Spleen (tissue), 11 donors: ENCODE data around the gene GIGYF1. TPM values are rescaled to one million over a fixed set of nuclear protein-coding genes. Genes with fewer than 3 reads are reported as not detected.
A peak's percentile ranks its signal among the peaks of the same experiment; 100 is the strongest.

Source experiments
- DNase-seq: peaks from one replicate; pipeline ENCODE4 v3.0.0-alpha.2; 2020
- H3K27ac ChIP-seq, 8 donors: fragments of 200-600 bp; sonication (generic) in 7 of 8; 1 replicate in 4 of 8; 2 replicates in 4 of 8; pipeline versions ENCODE4 v1.5.0 to v1.8.0; 2016 to 2021; ENCODE audit warnings: inconsistent platforms in 4 of 8, mild to moderate bottlenecking in 4 of 8, moderate library complexity in 1 of 8
- H3K27me3 ChIP-seq, 7 donors: fragments of 200-600 bp; sonication (generic) in 6 of 7; replicated peaks in 1 of 7; 1 replicate in 4 of 7; 2 replicates in 3 of 7; pipeline versions ENCODE4 v1.5.0 to v1.8.0; 2016 to 2021; ENCODE audit warnings: inconsistent platforms in 3 of 7, mild to moderate bottlenecking in 1 of 7
- H3K36me3 ChIP-seq, 6 donors: fragments of 200-600 bp; sonication (generic) in 5 of 6; 1 replicate in 4 of 6; 2 replicates in 2 of 6; pipeline versions ENCODE4 v1.5.0 to v1.8.0; 2016 to 2021; ENCODE audit warnings: inconsistent platforms in 2 of 6
- H3K4me1 ChIP-seq, 6 donors: fragments of 200-600 bp; sonication (generic) in 5 of 6; 1 replicate in 3 of 6; 2 replicates in 3 of 6; pipeline versions ENCODE4 v1.5.0 to v1.8.0; 2016 to 2021; ENCODE audit warnings: inconsistent platforms in 3 of 6
- H3K4me3 ChIP-seq, 8 donors: fragments of 200-600 bp; sonication (generic) in 7 of 8; 1 replicate in 4 of 8; 2 replicates in 4 of 8; pipeline versions ENCODE4 v1.5.0 to v1.8.0; 2016 to 2021; ENCODE audit warnings: inconsistent platforms in 4 of 8, mild to moderate bottlenecking in 4 of 8, moderate library complexity in 2 of 8
- H3K9me3 ChIP-seq, 8 donors: fragments of 200-600 bp; sonication (generic) in 7 of 8; 1 replicate in 4 of 8; 2 replicates in 4 of 8; pipeline versions ENCODE4 v1.5.0 to v1.8.0; 2016 to 2021; ENCODE audit warnings: inconsistent platforms in 4 of 8
- POLR2A ChIP-seq, 3 donors: fragments of 450-650 bp; IDR thresholded peaks; one replicate each; pipeline ENCODE4 v1.5.1; 2017; ENCODE audit warnings: antibody characterized with exemption in 3 of 3, mild to moderate bottlenecking in 1 of 3
- POLR2AphosphoS5 ChIP-seq, 3 donors: sonication (generic); formaldehyde crosslinking; IDR thresholded peaks; one replicate each; pipeline ENCODE4 v1.5.1; 2017; ENCODE audit warnings: antibody characterized with exemption in 3 of 3
- WGBS, 5 donors: extraction: QIAGEN DNeasy Blood & Tissue Kit in 3 of 5; methylation state at CpG; one replicate each; pipeline versions ENCODE4 v1.1.5 to v1.1.7; 2013 to 2018; 5-methylcytosine and 5-hydroxymethylcytosine counted together
- intact Hi-C: fragments of 100-400 bp; cut with DNase I; formaldehyde crosslinking; loops from one replicate; pipeline ENCODE4 v1.15.0; 2023; ENCODE audit warnings: low total_unique reads
- polyA plus RNA-seq, 3 donors: library from polyadenylated mRNA; stranded (reverse); fragments of 200-250 nt; gene quantifications; one replicate each; pipeline ENCODE4 v1.2.1, GENCODE V29; 2013
- total RNA-seq, 7 donors: library from RNA; depleted of rRNA in 3 of 7; stranded (reverse); fragments of >200 nt in 3 of 7; fragmentation: NEBNext Ultra II Directional in 4 of 7; extraction: Animal tissue kit (Norgen Biotek cat#: 25700) in 4 of 7; gene quantifications; one replicate each; pipeline versions ENCODE4 v1.1.0 to v1.2.1, GENCODE V29; 2016 to 2021
- TF ChIP-seq, protein P1 (sequence below), 11 experiments: fragments of 200-600 bp in 7 of 11; fragments of 450-650 bp in 4 of 11; sonication (generic) in 4 of 11; IDR thresholded peaks in 8 of 11; conservative IDR thresholded peaks in 3 of 11; 1 replicate in 7 of 11; 2 replicates in 4 of 11; pipeline versions ENCODE4 v1.4.0 to v1.8.0; 2016 to 2021; ENCODE audit warnings: antibody characterized with exemption in 11 of 11, inconsistent platforms in 4 of 11, mild to moderate bottlenecking in 1 of 11
- donor health status: healthy with polysubstance abuse.
- donor health status: DM: no; HTN: no; CAD: no; lungs with moderate emphysema.
- donor health status: DM: no; HTN: no; CAD: no.
- donor health status: Bipolar disorder and iron deficiency.
- donor health status: healthy.
- donor health status: DM: no; HTN: no; CAD: no.
- donor health status: DM: yes; HTN: yes; CAD: no.

The GIGYF1 gene
- total and polyA plus RNA-seq, 10 donors: 15.4 to 102 (median 54.6) TPM

DNA sequence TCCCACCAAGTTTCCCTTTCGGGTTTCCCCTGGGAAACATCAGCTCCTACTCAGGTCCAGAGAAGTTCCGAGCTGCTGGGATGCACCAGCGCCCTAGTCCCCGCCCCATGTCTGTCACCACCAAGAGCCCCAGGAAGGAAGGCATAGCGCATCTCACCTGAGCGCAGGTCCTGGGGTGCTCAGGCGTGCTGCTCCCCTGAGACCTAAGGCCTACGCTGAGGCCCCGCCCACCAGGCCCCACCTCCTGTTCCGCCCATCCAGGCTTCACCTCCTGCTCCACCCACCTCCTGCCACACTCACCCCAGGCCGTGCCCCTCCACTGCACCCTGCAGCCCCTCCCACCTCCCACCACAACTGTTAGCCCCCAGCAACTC lies 51.5 kb downstream of the GIGYF1 start:
- intact Hi-C loops: no loop called here
- Histone ChIP-seq H3K36me3 (no peaks in the 10 kb centered on the region), H3K27ac (no peak overlapping the region), H3K9me3 (no peaks in the 10 kb centered on the region), H3K4me3 (peak overlapping the region in 1 of 8 donors; percentile 6), H3K27me3 (peaks cover 0 to 44% (median 19%) of the 10 kb centered on the region in 7 donors), H3K4me1 (peaks cover 0 to 4% (median 0%) of the 10 kb centered on the region in 6 donors)
- WGBS, 5 donors: 40 to 68% (median 50%) methylated on average over 6 to 11 of the region's 11 CpGs
- TF ChIP-seq POLR2A (IDR thresholded peaks at IDR 0.05) (no peak), POLR2AphosphoS5 (IDR thresholded peaks at IDR 0.05) (no peak)
- TF ChIP-seq, protein P1, sequence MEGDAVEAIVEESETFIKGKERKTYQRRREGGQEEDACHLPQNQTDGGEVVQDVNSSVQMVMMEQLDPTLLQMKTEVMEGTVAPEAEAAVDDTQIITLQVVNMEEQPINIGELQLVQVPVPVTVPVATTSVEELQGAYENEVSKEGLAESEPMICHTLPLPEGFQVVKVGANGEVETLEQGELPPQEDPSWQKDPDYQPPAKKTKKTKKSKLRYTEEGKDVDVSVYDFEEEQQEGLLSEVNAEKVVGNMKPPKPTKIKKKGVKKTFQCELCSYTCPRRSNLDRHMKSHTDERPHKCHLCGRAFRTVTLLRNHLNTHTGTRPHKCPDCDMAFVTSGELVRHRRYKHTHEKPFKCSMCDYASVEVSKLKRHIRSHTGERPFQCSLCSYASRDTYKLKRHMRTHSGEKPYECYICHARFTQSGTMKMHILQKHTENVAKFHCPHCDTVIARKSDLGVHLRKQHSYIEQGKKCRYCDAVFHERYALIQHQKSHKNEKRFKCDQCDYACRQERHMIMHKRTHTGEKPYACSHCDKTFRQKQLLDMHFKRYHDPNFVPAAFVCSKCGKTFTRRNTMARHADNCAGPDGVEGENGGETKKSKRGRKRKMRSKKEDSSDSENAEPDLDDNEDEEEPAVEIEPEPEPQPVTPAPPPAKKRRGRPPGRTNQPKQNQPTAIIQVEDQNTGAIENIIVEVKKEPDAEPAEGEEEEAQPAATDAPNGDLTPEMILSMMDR (IDR thresholded peaks at IDR 0.05 in 8 of 11, conservative IDR thresholded peaks at IDR 0.05 in 3 of 11): no peak
- DNase-seq: peak; percentile 85

DNA sequence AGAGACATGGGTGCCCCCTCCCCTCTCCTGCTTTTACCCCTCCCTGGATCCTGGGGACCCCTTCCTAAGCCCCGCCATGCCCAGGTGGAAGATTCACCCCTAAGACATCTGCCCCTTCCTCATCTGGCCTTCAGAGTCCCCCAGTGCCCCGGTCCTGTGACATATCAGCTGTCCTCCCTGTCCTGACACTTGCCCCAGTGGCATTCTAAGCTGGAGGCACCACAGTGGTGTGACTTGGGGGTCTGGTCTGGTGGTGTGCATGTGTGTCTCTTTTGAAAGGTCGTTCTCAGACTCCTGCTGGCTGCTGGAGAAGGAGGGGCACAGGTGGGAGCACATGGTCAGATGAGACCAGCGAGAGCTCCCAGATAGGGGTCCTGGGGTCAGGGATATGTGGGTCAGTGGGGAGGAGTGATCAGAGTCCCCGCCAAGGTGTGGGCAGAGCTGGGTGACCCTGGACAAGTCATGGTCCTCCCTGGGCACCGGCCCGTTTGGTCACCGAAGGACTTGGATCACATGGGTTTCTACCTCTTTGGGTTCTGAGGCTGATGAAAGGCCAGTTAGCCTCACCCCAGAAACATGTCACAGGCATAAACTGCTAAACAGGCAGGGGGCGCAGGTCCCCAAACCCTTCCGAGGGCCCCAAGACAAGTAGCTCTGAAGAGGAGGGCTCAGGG lies 52.1 kb downstream of the GIGYF1 start:
- 79 to 86% (median 81%) methylated on average over 8 to 10 of the region's 10 CpGs for WGBS, 5 donors
- no peak overlapping the region for H3K27ac ChIP-seq
- peaks cover 0 to 39% (median 14%) of the 10 kb centered on the region in 7 donors for H3K27me3 ChIP-seq
- H3K4me3 ChIP-seq: peak overlapping the region in 1 of 8 donors; percentile 6
- no peak for DNase-seq
- peaks cover 0 to 4% (median 0%) of the 10 kb centered on the region in 6 donors for H3K4me1 ChIP-seq
- H3K9me3 ChIP-seq: no peaks in the 10 kb centered on the region
- H3K36me3 ChIP-seq: no peaks in the 10 kb centered on the region
- intact Hi-C loops: no loop called here
- TF ChIP-seq POLR2AphosphoS5 (IDR thresholded peaks at IDR 0.05) (no peak), POLR2A (IDR thresholded peaks at IDR 0.05) (no peak)
- TF ChIP-seq, protein P1 (IDR thresholded peaks at IDR 0.05 in 8 of 11, conservative IDR thresholded peaks at IDR 0.05 in 3 of 11): no peak

DNA sequence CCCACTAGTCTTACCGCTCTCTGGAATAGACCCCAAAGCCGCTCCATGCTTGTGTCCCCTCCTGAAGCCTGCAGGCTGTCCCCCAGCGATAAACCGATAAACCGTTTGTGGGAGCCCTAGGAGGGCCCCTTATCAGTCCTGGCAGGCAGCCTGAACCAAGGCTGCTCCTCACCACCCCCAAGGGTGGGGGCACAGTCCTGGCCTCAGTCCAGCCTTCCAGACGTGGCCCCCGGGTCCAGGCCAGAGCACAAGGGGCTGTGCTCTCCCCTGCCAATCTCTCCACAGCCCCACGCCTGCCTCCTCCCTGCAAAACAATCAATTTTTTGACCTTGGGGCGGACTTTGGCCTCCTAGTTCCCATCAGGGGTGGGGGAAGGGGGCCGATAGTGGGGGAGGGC lies 52.6 kb downstream of the GIGYF1 start, which contains the start of gene TFR2:
Gene TFR2, minus strand, starts transcription at position 90 of the 397 bp plus-strand sequence. Its CDS starts 43 bp downstream, at position 47.
- Histone ChIP-seq H3K27ac (no peak within 1 kb of the TSS), H3K27me3 (peaks cover 0 to 33% (median 11%) of the 10 kb centered on the region in 7 donors), H3K9me3 (no peaks in the 10 kb centered on the region), H3K36me3 (no peaks in the 10 kb centered on the region), H3K4me1 (peaks cover 0 to 4% (median 0%) of the 10 kb centered on the region in 6 donors), H3K4me3 (peak within 1 kb of the TSS in 1 of 8 donors; percentile 6)
- WGBS, 5 donors: 39 to 51% (median 48%) methylated on average over 9 to 10 of the region's 10 CpGs
- TF ChIP-seq POLR2AphosphoS5 (IDR thresholded peaks at IDR 0.05): no peak
- intact Hi-C loops: no loop called here
- DNase-seq: no peak

DNA sequence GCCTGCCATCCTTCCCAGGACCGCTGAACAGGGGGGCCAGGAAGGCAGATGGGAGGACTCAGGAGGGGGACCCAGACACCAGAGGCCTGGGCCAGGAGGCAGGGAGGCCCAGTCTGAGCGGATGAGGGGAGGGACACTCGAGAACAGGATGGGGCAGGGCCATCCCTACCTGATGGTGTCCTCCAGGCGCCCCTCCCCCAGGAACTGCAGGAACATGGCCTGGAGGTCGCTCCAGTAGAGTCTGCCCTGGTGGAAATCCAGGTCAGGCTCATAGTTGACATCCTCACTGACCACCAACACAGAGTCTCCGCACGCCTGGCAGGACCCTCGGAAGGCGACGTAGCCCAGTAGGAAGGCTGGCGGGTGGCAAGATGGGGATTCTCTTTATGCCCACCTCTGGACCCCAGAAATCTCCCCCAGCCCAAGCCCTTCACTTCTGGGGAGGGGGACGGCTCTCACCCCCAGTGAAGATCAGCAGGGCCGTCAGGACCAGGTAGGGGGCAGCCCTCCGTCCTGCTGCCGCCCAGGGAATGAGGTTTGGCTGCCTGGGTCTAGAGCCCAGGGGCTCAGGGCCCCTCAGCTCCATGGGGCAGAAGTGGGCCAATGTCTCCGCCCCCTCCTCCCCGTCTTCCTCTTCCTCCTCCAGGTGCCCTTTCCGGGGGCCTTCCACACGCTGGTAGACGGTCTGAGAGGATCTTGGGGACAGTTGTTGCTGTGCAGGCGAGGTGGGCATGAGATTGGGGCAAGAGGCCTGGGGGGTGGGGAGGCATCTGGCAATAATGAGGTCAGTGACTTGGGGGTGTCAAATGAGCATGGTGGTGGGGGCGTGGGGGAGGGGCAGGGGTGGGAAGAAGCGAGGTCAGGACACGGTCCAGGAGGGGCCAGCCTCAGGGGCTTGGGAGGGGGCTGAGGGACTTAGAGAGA lies 53.3 kb downstream of the GIGYF1 start:
- Histone ChIP-seq H3K36me3 (no peaks in the 10 kb centered on the region), H3K4me1 (peaks cover 0 to 4% (median 0%) of the 10 kb centered on the region in 6 donors), H3K9me3 (no peaks in the 10 kb centered on the region), H3K27me3 (peaks cover 0 to 30% (median 11%) of the 10 kb centered on the region in 7 donors), H3K4me3 (no peak overlapping the region), H3K27ac (no peak overlapping the region)
- TF ChIP-seq POLR2A (IDR thresholded peaks at IDR 0.05) (no peak), POLR2AphosphoS5 (IDR thresholded peaks at IDR 0.05) (no peak)
- TF ChIP-seq, protein P1 (IDR thresholded peaks at IDR 0.05 in 8 of 11, conservative IDR thresholded peaks at IDR 0.05 in 3 of 11): no peak
- DNase-seq: no peak
- intact Hi-C loops: no loop called here
- 57 to 68% (median 61%) methylated on average over 20 to 24 of the region's 24 CpGs for WGBS, 5 donors
